NCI-H1694 treated with DMSO at 0.1 percent for 48 hours (cell line): ENCODE results near the gene FCF1.
"Not testable (repeated sequence)": the region's sequence is repeated elsewhere in the genome, so short reads cannot be mapped to it uniquely, and the experiment has no call there.

Experiments used
- DNase-seq: peaks from one replicate; lab custom pipeline; 2025; lab: John Stamatoyannopoulos, UW

The FCF1 gene

GRCh38 chr14:74698465-74698864 lies 14.5 kb upstream of the FCF1 start:
- no peak for DNase-seq

GRCh38 chr14:74702293-74702692 lies 10.7 kb upstream of the FCF1 start:
- no peak for DNase-seq

DNA sequence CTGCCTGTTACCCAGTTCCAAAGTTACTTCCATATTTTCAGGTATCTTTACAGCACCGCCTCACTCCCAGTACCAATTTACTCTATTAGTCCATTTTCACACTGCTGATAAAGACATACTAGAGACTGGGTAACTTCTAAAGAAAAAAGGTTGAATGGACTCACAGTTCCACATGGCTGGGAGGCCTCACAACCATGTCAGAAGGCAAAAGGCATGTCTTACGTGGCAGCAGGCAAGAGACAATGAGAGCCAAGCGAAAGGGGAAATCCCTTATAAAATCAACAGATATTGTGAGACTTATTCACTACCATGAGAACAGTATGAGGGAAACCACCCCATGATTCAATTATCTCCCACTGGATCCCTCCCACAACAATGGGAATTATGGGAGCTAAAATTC lies 9.9 kb upstream of the FCF1 start:
- DNase-seq = no peak

DNA sequence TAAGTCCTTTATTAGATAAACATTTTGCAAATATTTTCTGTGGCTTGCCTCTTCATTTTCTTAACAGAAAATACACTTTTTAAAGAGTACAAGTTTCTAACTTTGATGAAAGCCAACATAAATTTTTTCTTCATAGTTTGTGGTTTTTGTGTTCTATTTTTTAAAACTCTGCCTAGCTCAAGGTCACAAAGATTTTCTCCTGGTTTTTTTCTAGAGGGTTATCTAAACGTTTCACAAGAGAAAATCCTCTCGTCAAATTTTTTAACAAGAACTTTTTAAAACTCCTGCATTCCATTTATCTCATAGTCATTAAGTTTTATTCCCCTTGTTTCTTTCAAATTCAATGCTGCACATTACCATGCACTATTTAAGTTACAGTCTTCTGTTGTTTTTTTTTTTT lies 8.3 kb upstream of the FCF1 start:
- no peak for DNase-seq

GRCh38 chr14:74705613-74706500 lies 7.1 kb upstream of the FCF1 start:
- DNase-seq = no peak

- no peak for DNase-seq
These were observed 2.5 kb upstream of the FCF1 start for GRCh38 chr14:74710480-74710879.

DNA sequence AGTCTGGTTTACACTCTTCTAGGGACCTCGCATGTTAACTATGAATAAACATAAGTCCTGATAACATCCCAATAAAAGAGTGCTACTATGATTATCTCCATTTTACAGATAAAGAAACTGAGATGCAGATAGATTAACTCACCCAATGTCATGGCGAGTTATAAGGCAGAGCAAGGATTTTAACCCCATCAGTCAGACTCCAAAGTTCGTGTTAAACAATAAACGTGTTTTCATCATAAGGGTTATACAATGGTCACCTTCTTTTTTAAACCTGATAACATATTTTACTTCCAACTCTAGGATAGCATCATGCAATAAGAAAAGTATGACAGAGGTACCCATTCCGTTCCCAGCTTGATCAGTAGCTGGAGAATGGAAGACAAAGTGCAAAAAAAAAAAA lies 1.3 kb upstream of the FCF1 start:
- DNase-seq = no peak

DNA sequence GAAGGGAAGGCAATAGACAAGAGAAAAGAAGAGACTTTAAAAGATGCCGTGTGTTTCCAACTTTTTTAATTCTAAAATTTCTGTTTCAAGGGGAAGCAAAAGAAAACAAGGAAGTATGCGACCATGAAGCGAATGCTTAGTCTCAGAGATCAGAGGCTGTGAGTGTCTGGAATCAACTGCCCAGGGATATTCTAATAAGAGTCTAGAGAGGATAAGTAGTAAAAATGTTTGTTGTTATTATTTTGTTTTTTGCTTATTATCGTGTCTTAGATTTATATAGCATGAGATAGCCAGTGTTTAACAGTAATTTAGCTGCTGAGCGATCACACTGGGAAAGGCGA lies 421 bp downstream of the FCF1 start:
- no peak for DNase-seq

- no peak for DNase-seq
These were observed 7.6 kb downstream of the FCF1 start for GRCh38 chr14:74720526-74720925.

DNA sequence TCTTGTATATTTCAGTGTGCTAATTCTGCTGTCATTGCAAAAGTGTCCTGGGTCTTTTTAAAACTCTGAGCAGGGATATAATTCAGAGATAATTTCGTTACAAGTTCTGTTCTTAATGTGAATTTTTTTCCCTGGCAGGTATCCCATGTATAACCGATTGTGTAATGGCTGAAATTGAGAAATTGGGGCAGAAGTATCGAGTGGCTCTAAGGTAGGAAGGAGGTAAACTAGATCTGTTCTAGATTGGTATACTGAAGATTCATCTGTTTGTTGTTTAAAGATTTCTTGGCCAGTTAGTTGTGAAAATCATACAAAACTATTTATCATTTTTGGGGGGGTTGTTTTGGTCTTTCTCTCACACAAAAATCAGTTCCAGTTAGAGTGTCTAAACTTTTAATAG lies 10.2 kb downstream of the FCF1 start:
- no peak for DNase-seq

GRCh38 chr14:74732387-74732786 lies 19.4 kb downstream of the FCF1 start:
- DNase-seq = no peak

- DNase-seq = no peak
These were observed 20.3 kb downstream of the FCF1 start for GRCh38 chr14:74733221-74733620.

DNA sequence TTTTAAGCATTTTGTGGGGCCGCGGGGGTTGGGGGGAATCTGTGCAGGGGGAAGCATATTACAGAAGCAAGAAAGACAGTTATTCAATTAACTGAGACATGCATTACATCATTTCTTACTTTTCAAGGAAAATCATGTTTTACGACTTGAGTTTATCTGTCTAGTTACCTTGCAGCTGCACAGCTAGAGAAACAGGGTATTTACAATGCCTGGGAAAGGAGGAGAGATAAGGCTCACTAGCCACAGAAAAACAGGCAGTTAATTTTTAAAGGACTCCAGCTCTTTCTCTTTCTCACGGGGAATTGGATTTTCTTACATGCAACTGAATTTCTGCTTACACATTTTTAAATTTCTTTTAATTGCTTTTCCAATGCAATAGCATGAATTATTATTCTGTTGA lies 22.2 kb downstream of the FCF1 start:
- DNase-seq = no peak

GRCh38 chr14:74737753-74738325 lies 24.9 kb downstream of the FCF1 start:
- DNase-seq = no peak

- no peak for DNase-seq
These were observed 26.5 kb downstream of the FCF1 start for GRCh38 chr14:74739293-74740030.

GRCh38 chr14:74747237-74747636 lies 34.3 kb downstream of the FCF1 start:
- DNase-seq = no peak

DNA sequence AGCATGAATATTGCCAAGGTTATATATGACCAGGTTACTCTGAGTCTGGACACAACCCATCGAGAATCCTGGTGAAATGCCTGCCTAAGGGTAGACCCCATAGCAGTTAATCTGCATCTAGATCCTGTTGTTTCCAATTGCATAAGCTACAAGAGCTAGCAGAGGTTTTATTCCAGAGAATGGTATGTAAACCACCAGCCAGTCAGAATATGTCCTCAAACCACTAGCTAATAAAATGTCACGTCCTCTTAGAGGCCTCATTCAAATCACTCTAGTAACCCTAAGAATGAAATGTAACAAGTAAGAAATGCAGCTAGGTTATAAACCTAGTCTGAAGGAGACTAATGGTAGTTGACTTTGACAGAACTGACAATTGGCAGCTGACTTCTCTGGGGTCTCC lies 41.2 kb downstream of the FCF1 start:
- no peak for DNase-seq

- DNase-seq = no peak
These were observed 42.0 kb downstream of the FCF1 start for GRCh38 chr14:74754899-74755298.

DNA sequence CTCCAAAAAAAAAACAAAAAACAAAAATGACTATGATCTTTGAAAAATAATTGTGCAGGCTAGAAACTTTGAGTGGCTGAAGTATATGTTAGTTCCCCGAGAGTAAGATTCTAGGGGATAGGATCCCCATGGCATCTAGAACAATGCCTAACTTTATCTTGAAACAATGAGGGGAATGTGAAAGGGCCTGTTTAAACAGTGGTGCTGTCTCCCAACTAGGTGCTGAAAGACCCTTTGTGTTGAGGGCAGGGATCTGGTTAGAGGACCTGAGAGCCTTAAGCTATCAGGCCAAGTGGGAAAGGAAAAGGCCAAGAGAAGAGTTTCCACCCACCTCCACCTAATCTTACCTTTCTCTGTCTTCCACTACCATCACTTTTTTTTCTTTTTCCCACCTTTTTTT lies 43.4 kb downstream of the FCF1 start:
- no peak for DNase-seq

- DNase-seq = not testable (repeated sequence)
These were observed 45.6 kb downstream of the FCF1 start for GRCh38 chr14:74758505-74758904.

- DNase-seq = peak; percentile 100
These were observed 50.2 kb downstream of the FCF1 start, which contains the start of gene YLPM1 for GRCh38 chr14:74762917-74763802. Gene YLPM1 (plus strand): TSS chr14:74763316. CDS start chr14:74763490, 174 bp downstream.
